HG03135 (cell line): ENCODE data around the gene EPB41L3.

Source experiments
- ATAC-seq: cut with Tn5 transposase; IDR thresholded peaks from one replicate; pipeline ENCODE4 v1.9.1; 2021; ENCODE audit warnings: mild to moderate bottlenecking, moderate library complexity; ENCODE audit not compliant: unreplicated experiment

EPB41L3 gene

GRCh38 chr18:5456577-5457461 lies 87.0 kb downstream of the EPB41L3 start:
- peak; percentile 69 for ATAC-seq

GRCh38 chr18:5455674-5456073 lies 88.1 kb downstream of the EPB41L3 start:
- no peak for ATAC-seq

- ATAC-seq: no peak
These were observed 90.8 kb downstream of the EPB41L3 start for GRCh38 chr18:5452943-5453443.

- no peak for ATAC-seq
These were observed 91.9 kb downstream of the EPB41L3 start for GRCh38 chr18:5451871-5452270.

- no peak for ATAC-seq
These were observed 92.6 kb downstream of the EPB41L3 start for GRCh38 chr18:5451150-5451549.

GRCh38 chr18:5449858-5450509 lies 93.8 kb downstream of the EPB41L3 start:
- ATAC-seq: no peak

- ATAC-seq: no peak
These were observed 96.4 kb downstream of the EPB41L3 start for GRCh38 chr18:5447442-5447841.

GRCh38 chr18:5444847-5445246 lies 99.0 kb downstream of the EPB41L3 start:
- no peak for ATAC-seq

GRCh38 chr18:5444269-5444668 lies 99.5 kb downstream of the EPB41L3 start:
- ATAC-seq: no peak

- no peak for ATAC-seq
These were observed 103.7 kb downstream of the EPB41L3 start for GRCh38 chr18:5439986-5440696.

- ATAC-seq: no peak
These were observed 109.4 kb downstream of the EPB41L3 start for GRCh38 chr18:5434425-5434824.

- no peak for ATAC-seq
These were observed 111.8 kb downstream of the EPB41L3 start for GRCh38 chr18:5431836-5432575.

- no peak for ATAC-seq
These were observed 113.7 kb downstream of the EPB41L3 start for GRCh38 chr18:5430131-5430530.

GRCh38 chr18:5429681-5430080 lies 114.1 kb downstream of the EPB41L3 start:
- no peak for ATAC-seq

GRCh38 chr18:5425721-5426120 lies 118.1 kb downstream of the EPB41L3 start:
- ATAC-seq: no peak

GRCh38 chr18:5424903-5425664 lies 118.7 kb downstream of the EPB41L3 start:
- ATAC-seq: no peak

- ATAC-seq: no peak
These were observed 121.2 kb downstream of the EPB41L3 start for GRCh38 chr18:5422626-5423025.

GRCh38 chr18:5421981-5422380 lies 121.8 kb downstream of the EPB41L3 start:
- ATAC-seq: no peak

- no peak for ATAC-seq
These were observed 122.9 kb downstream of the EPB41L3 start for GRCh38 chr18:5420906-5421305.

GRCh38 chr18:5419601-5420000 lies 124.2 kb downstream of the EPB41L3 start:
- ATAC-seq: no peak
